ENCODE results near the gene HEPACAM2.

GRCh38 chr7:93138576-93138975, 87.7 kb downstream of the HEPACAM2 start:
- no peak for TF ChIP-seq POLR2A (IDR thresholded peaks at IDR 0.05; ENCODE audit: low read depth, low read length)
- TF ChIP-seq, protein P1, sequence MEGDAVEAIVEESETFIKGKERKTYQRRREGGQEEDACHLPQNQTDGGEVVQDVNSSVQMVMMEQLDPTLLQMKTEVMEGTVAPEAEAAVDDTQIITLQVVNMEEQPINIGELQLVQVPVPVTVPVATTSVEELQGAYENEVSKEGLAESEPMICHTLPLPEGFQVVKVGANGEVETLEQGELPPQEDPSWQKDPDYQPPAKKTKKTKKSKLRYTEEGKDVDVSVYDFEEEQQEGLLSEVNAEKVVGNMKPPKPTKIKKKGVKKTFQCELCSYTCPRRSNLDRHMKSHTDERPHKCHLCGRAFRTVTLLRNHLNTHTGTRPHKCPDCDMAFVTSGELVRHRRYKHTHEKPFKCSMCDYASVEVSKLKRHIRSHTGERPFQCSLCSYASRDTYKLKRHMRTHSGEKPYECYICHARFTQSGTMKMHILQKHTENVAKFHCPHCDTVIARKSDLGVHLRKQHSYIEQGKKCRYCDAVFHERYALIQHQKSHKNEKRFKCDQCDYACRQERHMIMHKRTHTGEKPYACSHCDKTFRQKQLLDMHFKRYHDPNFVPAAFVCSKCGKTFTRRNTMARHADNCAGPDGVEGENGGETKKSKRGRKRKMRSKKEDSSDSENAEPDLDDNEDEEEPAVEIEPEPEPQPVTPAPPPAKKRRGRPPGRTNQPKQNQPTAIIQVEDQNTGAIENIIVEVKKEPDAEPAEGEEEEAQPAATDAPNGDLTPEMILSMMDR (conservative IDR thresholded peaks at IDR 0.05; ENCODE audit: low read depth, low read length), result no peak
- no peak for TF ChIP-seq RCOR1 (IDR thresholded peaks at IDR 0.05; ENCODE audit: insufficient replicate concordance, low read length)
- no peak for TF ChIP-seq FOS (IDR thresholded peaks at IDR 0.05; ENCODE audit: low read depth, low read length)
- no peak for TF ChIP-seq CHD1 (IDR thresholded peaks at IDR 0.05; ENCODE audit: low read depth, low read length)
- TF ChIP-seq RFX5 (IDR thresholded peaks at IDR 0.05; ENCODE audit: low read depth, low read length), result no peak
- no peak for TF ChIP-seq BHLHE40 (IDR thresholded peaks at IDR 0.05; ENCODE audit: low read depth, low read length)

Measured in IMR-90 (cell line).